Activated CD4-positive, alpha-beta T cell treated with anti-CD3 and anti-CD28 coated beads, Interleukin-10, Interleukin-2, amounts not matched to agents 100 ng/mL and 50 ng/mL, durations not matched to agents 16 hours and 8 hours (primary cell): ENCODE measurements around the gene CLSTN1.
A peak's percentile ranks its signal among the peaks of the same experiment; 100 is the strongest.

Source experiments
- DNase-seq: peaks from one replicate; pipeline ENCODE4 v3.0.0-alpha.2; 2020

The CLSTN1 gene

GRCh38 chr1:9710037-9710436, 113.7 kb downstream of the CLSTN1 start:
- DNase-seq, result no peak

GRCh38 chr1:9706178-9706577, 117.6 kb downstream of the CLSTN1 start:
- DNase-seq, result no peak

- peak; percentile 57 for DNase-seq
These were observed 118.2 kb downstream of the CLSTN1 start for GRCh38 chr1:9705337-9706093.

GRCh38 chr1:9703681-9704080, 120.1 kb downstream of the CLSTN1 start:
- no peak for DNase-seq

GRCh38 chr1:9703165-9703509, 120.6 kb downstream of the CLSTN1 start:
- DNase-seq, result no peak

- no peak for DNase-seq
These were observed 122.1 kb downstream of the CLSTN1 start for GRCh38 chr1:9701665-9702064.

GRCh38 chr1:9700340-9700739, 123.4 kb downstream of the CLSTN1 start:
- no peak for DNase-seq

- no peak for DNase-seq
These were observed 124.4 kb downstream of the CLSTN1 start for GRCh38 chr1:9699361-9699760.

- DNase-seq, result no peak
These were observed 127.0 kb downstream of the CLSTN1 start for GRCh38 chr1:9696793-9697192.

- no peak for DNase-seq
These were observed 132.1 kb downstream of the CLSTN1 start for GRCh38 chr1:9691691-9692090.

- no peak for DNase-seq
These were observed 132.7 kb downstream of the CLSTN1 start for GRCh38 chr1:9691108-9691445.

- DNase-seq, result no peak
These were observed 133.2 kb downstream of the CLSTN1 start for GRCh38 chr1:9690440-9691107.

GRCh38 chr1:9689971-9690381, 133.8 kb downstream of the CLSTN1 start:
- DNase-seq, result no peak

- DNase-seq, result peak; percentile 87
These were observed 134.6 kb downstream of the CLSTN1 start for GRCh38 chr1:9689011-9689706.

- no peak for DNase-seq
These were observed 135.2 kb downstream of the CLSTN1 start for GRCh38 chr1:9688599-9688998.

- no peak for DNase-seq
These were observed 135.7 kb downstream of the CLSTN1 start for GRCh38 chr1:9687874-9688582.

- peak; percentile 74 for DNase-seq
These were observed 136.5 kb downstream of the CLSTN1 start for GRCh38 chr1:9687120-9687873.

GRCh38 chr1:9684801-9685200, 139.0 kb downstream of the CLSTN1 start:
- no peak for DNase-seq

GRCh38 chr1:9680828-9681227, 142.9 kb downstream of the CLSTN1 start:
- DNase-seq, result no peak

GRCh38 chr1:9680091-9680490, 143.7 kb downstream of the CLSTN1 start:
- DNase-seq, result no peak
